HuH-7 (cell line): Measurements from ENCODE around the gene PRSS21.

Experiments
- DNase-seq: peaks from one replicate; pipeline ENCODE4 v3.0.0; 2011; ENCODE audit warnings: low spot score

The PRSS21 gene

DNA sequence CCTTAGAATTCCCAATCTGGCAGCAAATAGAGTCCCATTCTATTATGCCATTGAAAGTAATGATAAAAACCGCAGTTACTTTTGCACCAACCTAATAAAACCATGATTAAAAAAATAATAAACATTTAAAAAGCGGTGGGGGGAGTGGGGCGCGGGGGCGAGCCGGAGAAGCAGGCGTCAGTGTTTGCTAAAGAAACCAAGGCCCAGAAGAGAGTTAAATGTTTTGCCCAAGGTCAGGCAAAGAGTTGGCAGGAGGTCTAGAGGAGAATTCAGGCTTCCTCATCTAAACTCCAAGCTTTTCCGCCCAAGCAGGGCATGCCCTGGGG, 50.6 kb downstream of the PRSS21 start:
- no peak for DNase-seq

GRCh38 chr16:2867987-2868789, 51.2 kb downstream of the PRSS21 start:
- peak; percentile 94 for DNase-seq
